Duodenal mucosa (tissue), 2 donors: ENCODE data around the gene COPG1.

Source experiments
- H3K27ac ChIP-seq: one replicate; pipeline ENCODE4 v1.7.0; 2013; ENCODE audit warnings: low read depth, low read length
- H3K27me3 ChIP-seq, 2 donors: one replicate each; pipeline ENCODE4 v1.7.0; 2013; ENCODE audit warnings: low read length in 2 of 2, control low read depth in 1 of 2; ENCODE audit not compliant: insufficient read depth in 2 of 2, control insufficient read depth in 1 of 2
- H3K36me3 ChIP-seq, 2 donors: one replicate each; pipeline ENCODE4 v1.7.0; 2013; ENCODE audit warnings: low read length in 2 of 2, control low read depth in 1 of 2; ENCODE audit not compliant: insufficient read depth in 2 of 2, control insufficient read depth in 1 of 2
- H3K4me1 ChIP-seq, 2 donors: one replicate each; pipeline ENCODE4 v1.7.0; 2013; ENCODE audit warnings: low read length in 2 of 2, control low read depth in 1 of 2; ENCODE audit not compliant: insufficient read depth in 2 of 2, control insufficient read depth in 1 of 2
- H3K4me3 ChIP-seq, 2 donors: one replicate each; pipeline ENCODE4 v1.7.0; 2013; ENCODE audit warnings: low read length in 2 of 2, low read depth in 1 of 2
- H3K9ac ChIP-seq, 2 donors: one replicate each; pipeline ENCODE4 v1.7.0; 2013; ENCODE audit warnings: low read length in 2 of 2, low read depth in 1 of 2
- H3K9me3 ChIP-seq, 2 donors: one replicate each; pipeline ENCODE4 v1.7.0; 2013; ENCODE audit warnings: low read length in 2 of 2, control low read depth in 1 of 2; ENCODE audit not compliant: control insufficient read depth in 1 of 2

COPG1 gene

DNA sequence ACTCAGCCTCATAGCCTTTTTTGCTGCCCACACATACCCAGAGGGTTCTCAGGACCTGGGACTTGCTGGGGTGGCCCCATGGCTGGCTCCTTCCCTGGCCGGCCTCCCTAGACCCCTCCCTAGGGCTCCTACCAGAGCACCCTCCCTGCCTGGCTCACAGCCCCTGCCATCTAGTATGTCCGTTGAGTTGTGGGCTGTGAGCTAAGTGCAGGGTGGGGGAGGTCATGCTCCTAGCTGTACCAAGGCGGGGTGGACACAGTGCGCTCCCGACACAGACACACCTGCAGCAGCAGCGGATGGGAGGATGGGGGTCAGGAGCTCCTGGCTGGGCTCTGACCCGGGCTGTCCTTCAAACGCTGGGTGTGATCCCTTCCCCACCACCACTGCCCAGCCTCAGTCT lies 70.9 kb downstream of the COPG1 start:
- no peak overlapping the region for H3K27ac ChIP-seq
- no peak overlapping the region for H3K9ac ChIP-seq
- no peaks in the 10 kb centered on the region for H3K9me3 ChIP-seq
- peaks cover 9 to 18% of the 10 kb centered on the region in 2 donors for H3K4me1 ChIP-seq
- no peaks in the 10 kb centered on the region for H3K27me3 ChIP-seq
- H3K4me3 ChIP-seq: no peak overlapping the region
- H3K36me3 ChIP-seq: peaks cover 0 to 7% of the 10 kb centered on the region in 2 donors

DNA sequence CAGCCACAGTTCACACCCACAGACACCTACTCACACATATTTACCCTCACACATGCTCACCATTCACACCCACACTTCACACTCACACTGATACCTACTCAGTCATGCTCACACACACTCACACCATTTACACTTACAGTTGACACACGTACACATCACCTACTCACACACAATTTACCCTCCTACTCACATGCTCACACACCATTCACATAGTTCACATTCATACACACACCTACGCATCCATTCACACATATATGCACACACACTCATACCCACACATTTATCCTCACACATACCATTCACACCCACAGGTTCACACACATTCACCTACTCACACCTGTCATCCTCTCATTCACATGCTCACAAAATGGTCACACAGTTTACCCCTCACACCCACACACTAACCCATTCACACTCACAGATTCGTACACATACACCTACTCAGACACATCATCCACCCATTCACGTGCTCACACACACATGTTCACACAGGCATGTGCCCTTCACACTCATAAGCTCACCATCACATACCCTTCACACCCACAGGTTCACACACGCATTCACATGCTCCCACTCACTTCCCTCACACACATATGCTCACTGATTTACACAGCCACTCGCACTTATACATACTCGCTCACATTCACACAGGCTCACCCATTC lies 71.5 kb downstream of the COPG1 start:
- H3K36me3 ChIP-seq: peaks cover 0 to 7% of the 10 kb centered on the region in 2 donors
- no peaks in the 10 kb centered on the region for H3K9me3 ChIP-seq
- no peaks in the 10 kb centered on the region for H3K27me3 ChIP-seq
- H3K9ac ChIP-seq: no peak overlapping the region
- H3K4me1 ChIP-seq: peaks cover 9 to 18% of the 10 kb centered on the region in 2 donors
- H3K4me3 ChIP-seq: no peak overlapping the region
- H3K27ac ChIP-seq: no peak overlapping the region

DNA sequence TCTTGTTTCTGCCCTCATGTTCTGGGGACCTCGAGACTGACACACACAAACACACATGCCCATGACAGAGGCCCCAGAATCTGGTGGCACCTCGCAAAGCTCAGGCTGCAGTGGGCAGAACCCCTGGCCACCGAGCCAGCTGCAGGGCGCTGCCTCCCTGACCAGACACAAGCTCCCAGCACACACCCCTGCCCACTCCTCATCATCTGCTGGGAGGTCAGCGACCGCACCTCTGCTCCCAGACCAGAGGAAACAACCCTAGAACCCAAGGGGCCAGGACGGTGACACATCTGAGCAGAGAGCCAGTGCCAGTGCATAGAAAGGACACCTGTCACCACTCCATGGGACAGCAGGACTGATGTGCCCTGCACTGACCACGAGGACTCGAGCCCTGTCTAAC lies 72.5 kb downstream of the COPG1 start:
- Histone ChIP-seq H3K4me1 (peaks cover 9 to 15% of the 10 kb centered on the region in 2 donors), H3K9ac (no peak overlapping the region), H3K4me3 (no peak overlapping the region), H3K36me3 (peaks cover 0 to 7% of the 10 kb centered on the region in 2 donors), H3K9me3 (no peaks in the 10 kb centered on the region), H3K27ac (no peak overlapping the region), H3K27me3 (no peaks in the 10 kb centered on the region)

DNA sequence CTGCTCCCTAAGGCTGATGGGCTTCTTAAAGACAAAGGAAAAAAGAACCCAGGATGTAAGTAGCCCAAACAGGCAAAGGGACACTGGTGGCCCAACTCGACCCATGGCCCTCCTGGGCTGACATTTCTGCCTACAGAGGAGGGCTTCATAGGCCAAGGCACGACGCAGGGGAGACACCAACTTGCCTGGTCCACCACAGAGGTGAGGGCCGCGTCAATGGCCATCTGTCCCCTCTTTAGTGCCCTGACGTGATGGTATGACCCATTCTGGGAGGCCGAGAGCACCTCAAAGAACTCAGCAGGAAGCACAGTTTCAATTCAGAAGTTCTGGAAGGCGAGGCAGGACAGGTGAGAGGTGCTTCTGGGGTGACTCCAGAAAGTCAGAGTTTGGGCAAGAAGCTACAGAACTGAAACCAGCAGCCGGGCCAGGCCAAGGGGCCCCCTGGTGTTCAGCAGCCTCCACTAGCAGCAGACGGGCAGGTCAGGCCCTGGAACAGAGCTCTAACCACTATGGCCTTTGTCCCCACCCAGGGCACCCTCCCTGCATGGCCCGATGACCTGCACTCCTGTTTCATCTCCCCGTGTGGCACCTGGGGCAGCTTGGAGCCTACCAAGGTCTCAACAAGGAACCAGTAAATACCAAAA lies 74.4 kb downstream of the COPG1 start:
- Histone ChIP-seq H3K27me3 (no peaks in the 10 kb centered on the region), H3K9me3 (no peaks in the 10 kb centered on the region), H3K4me3 (no peak overlapping the region), H3K4me1 (no peaks in the 10 kb centered on the region), H3K27ac (no peak overlapping the region), H3K36me3 (peaks cover 0 to 7% of the 10 kb centered on the region in 2 donors), H3K9ac (no peak overlapping the region)

DNA sequence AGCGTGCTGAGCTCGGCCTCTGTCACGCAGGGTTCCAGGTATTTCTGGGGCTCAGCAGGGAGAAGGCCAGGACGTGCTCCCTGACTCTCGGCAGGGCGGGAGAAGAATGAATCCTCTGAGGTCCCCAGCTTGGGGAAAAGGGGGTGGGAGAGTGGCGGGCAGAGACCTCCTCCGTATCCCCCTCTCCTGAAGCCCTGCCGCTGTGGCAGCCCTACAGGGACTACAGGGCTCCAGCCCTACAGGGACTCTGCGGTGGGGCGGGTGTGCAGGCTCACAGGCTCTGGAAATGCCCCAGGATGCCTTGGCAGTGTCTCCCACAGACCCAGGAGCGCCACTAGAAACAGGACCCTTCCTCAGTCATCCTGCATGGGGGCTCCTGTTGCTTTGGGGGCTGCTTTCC lies 75.4 kb downstream of the COPG1 start:
- Histone ChIP-seq H3K27me3 (no peaks in the 10 kb centered on the region), H3K36me3 (peaks cover 0 to 7% of the 10 kb centered on the region in 2 donors), H3K4me3 (no peak overlapping the region), H3K9me3 (no peaks in the 10 kb centered on the region), H3K9ac (no peak overlapping the region), H3K4me1 (no peaks in the 10 kb centered on the region), H3K27ac (no peak overlapping the region)

DNA sequence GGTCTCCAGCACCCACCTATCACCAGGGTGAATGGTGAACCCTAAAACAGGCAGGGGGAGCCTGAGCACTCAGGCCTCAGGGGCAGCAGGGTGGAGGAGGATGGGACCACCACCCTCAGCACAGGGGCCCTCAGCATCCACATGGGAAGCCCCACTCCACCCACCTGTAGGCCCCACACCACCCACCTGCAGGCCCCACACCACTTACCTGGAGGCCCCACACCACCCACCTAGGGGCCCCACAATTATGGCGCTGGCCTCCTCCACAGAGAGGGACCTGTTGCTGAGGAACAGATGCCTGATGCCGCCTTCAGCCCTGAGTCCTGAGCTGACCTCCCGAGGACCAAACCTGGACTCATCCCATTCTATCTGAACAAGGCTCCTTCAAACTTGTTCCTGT lies 76.0 kb downstream of the COPG1 start:
- H3K27ac ChIP-seq: no peak overlapping the region
- no peaks in the 10 kb centered on the region for H3K4me1 ChIP-seq
- H3K27me3 ChIP-seq: no peaks in the 10 kb centered on the region
- H3K4me3 ChIP-seq: no peak overlapping the region
- H3K9ac ChIP-seq: no peak overlapping the region
- H3K36me3 ChIP-seq: peaks cover 0 to 7% of the 10 kb centered on the region in 2 donors
- no peaks in the 10 kb centered on the region for H3K9me3 ChIP-seq

DNA sequence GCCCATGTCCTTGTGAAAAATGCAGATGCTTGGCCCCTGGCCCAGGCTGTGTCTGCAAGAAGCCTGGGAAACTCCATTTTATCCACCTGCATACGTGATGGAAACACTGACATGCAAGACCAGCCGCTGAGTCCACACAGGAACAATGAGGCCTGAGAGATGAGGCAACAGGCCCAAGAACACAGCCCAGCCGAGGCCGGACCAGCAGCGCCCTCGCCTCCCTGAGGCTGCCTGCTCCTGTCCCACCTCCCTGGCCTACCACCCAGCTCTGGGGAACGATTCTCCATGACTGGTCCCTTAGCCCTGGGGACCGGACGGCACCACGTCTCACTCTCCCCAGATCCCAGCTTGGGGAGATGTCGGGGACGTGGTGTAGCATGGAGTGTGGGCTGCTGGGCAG lies 76.7 kb downstream of the COPG1 start:
- H3K36me3 ChIP-seq: peaks cover 0 to 6% of the 10 kb centered on the region in 2 donors
- H3K4me3 ChIP-seq: no peak overlapping the region
- no peak overlapping the region for H3K27ac ChIP-seq
- H3K9ac ChIP-seq: no peak overlapping the region
- no peaks in the 10 kb centered on the region for H3K4me1 ChIP-seq
- no peaks in the 10 kb centered on the region for H3K27me3 ChIP-seq
- H3K9me3 ChIP-seq: no peaks in the 10 kb centered on the region

DNA sequence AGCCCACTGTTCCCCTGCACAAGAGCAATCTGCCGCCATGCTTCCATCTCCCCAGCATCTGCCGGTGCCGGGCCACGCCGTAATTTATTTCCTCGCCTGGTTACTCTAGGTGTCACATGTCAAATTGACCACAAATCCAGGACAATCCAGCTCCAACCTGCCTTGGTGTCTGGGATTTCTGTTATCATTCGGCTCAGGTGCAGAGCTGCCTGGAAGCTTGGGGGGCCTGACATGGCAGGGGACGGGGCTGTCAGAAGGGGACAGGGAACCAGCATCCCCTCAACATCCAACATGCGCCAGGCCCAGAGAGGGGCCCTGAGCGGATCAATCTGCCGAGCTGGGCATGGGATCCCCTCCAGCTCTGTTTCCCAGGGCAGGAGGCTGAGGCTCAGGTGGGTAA lies 77.2 kb downstream of the COPG1 start:
- Histone ChIP-seq H3K9me3 (no peaks in the 10 kb centered on the region), H3K4me3 (no peak overlapping the region), H3K9ac (no peak overlapping the region), H3K4me1 (no peaks in the 10 kb centered on the region), H3K27me3 (no peaks in the 10 kb centered on the region), H3K36me3 (peaks cover 0 to 2% of the 10 kb centered on the region in 2 donors), H3K27ac (no peak overlapping the region)
